Cardiac fibroblast (primary cell): ENCODE data around the gene CELSR3.

Source experiments
- DNase-seq, 2 donors: peaks; one replicate each; pipeline versions ENCODE4 v3.0.0 to v3.0.0-alpha.2; 2010; ENCODE audit warnings: low read depth in 2 of 2
- H3K4me3 ChIP-seq, 2 donors: replicated peaks in 1 of 2; 1 replicate in 1 of 2; 2 replicates in 1 of 2; pipeline ENCODE4 v1.5.1; 2011; ENCODE audit warnings: low read depth in 2 of 2, low read length in 2 of 2, mild to moderate bottlenecking in 2 of 2, moderate library complexity in 1 of 2
- CTCF ChIP-seq: IDR thresholded peaks from one replicate; pipeline ENCODE4 v1.5.1; 2011; ENCODE audit warnings: low read depth, mild to moderate bottlenecking, low read length, inconsistent platforms

CELSR3 gene

GRCh38 chr3:48637305-48637704 is 25.4 kb downstream of the CELSR3 start:
- DNase-seq = no peak
- H3K4me3 ChIP-seq = no peak overlapping the region

DNA sequence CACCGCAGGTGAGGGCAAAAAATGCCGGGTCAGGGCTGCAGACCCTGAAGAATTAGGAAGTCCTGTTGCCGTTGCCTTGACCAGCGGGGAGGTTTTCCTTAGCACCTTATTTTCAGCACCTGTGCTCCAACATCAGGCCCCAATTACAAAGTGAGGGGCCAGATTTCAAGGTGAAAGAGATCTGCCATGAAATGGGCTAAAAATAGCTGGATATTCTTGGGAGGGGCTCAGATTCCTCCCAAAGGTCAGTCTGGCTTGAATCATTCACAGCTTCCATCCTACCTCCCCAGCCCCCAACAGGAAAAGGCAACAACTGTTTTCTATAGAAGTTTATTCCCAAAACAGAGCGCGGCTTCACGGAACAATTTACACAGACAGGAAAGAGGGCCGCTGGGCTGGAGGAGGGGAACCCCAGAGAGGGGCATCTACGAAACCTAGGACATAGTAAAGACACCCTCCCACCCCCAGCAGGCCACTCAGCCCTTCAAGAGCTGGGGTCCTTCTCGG is 26.5 kb downstream of the CELSR3 start:
- peak; percentile 5 to 6 for DNase-seq
- TF ChIP-seq CTCF = no peak
- H3K4me3 ChIP-seq = peak overlapping the region; percentile 97 to 99

More at GRCh38 chr3:48637305-48637704, 25.4 kb downstream of the CELSR3 start:
- TF ChIP-seq CTCF = no peak

DNA sequence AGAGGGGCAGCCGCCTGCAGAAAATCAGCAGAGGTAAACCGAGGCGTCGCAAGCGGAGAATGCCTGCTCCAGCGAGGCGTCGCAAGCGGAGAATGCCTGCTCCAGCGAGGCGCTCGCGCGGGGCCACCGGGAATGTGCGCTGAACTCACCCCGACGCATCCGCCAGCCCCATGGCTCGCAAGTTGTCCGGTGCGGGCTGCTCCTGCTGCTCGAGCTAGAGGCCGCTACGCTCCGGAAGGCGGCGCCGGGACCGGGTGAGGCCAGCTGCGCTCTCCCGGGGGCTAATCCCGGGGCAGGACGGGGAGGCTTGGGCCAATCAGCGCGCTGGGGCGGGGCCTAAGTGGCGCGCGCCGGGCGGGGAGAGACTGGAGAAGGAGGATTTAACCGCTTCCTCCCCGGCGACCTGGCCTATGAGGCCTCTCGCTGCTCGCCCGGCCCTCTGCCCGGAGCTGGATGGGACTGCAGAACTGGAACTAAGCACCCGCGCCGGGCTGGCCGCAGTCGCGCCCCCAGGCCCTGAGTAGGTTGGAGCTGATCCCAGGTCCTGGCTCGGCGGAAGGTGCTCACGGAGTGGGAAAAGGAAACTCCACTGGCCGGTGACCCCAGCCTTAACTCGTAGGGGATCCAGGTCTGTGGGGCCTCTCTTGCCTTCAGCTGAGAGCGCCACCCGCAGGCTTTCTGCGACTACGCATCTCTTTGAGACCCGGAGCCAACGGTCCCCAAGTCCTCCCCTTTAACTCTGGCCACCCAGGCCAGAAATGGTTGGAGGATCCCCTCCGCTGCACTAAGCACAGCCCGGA is 27.3 kb downstream of the CELSR3 start, which contains the start of gene SLC26A6:
Gene SLC26A6 (minus strand): TSS at position 240 of the 800 bp plus-strand sequence. CDS start 68 bp downstream, at position 172.
- DNase-seq = peak; percentile 97
- H3K4me3 ChIP-seq = peak within 1 kb of the TSS; percentile 97 to 99
- peak; percentile 76 for TF ChIP-seq CTCF

DNA sequence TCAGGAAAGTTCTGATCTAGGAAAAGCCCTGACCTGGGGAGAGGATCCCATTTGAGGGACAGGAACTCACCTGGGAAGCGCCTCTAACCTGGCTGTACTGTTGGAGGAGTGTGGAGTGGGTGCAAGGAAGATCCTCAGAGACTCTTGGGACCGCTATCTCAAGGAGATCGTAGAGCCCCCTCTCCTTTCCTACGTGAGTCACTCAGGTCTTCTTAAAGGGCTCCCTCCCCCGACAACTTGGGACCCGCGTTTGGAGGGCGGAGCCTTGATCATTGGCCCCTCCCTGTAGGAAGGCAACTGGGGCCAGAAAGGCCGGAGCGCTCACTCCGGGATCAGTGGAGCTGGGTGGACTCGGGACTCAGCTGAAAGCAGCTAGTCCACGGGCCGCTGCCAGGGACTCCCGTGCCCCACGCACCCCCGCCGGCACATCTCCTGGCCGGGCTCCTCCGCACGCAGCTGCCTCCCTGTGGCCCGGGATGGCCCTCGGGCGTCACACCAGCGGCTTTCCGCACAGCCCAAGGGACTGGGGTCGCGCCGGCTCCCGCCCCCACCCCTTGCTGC is 27.9 kb downstream of the CELSR3 start:
- no peak for TF ChIP-seq CTCF
- peak; percentile 64 to 65 for DNase-seq
- peak overlapping the region; percentile 97 to 99 for H3K4me3 ChIP-seq

GRCh38 chr3:48633743-48634142 is 28.9 kb downstream of the CELSR3 start:
- no peak for TF ChIP-seq CTCF
- no peak for DNase-seq
- peak overlapping the region in 1 of 2 donors; percentile 99 for H3K4me3 ChIP-seq

DNA sequence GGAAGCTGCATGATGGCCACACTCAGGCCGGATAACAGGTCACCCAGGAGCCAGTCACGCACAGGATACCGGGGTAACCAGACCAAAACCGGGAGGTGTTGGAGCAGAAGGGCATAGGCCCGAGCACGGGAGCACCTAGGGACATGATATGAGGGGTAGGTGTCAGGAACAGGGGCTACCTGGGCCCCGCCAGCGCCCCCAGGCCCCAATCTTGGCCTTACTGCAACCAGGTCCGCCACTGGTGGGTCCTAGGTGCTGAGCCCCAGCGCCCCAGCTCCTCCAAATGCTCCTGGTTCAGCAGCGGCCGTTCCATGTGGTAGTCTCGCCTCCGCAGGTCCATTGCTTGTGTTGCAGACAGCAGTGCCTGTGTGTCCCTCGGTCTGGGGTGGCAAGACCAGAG is 29.4 kb downstream of the CELSR3 start:
- no peak overlapping the region for H3K4me3 ChIP-seq
- TF ChIP-seq CTCF = no peak
- no peak for DNase-seq
